ENCODE data around the gene ITPR1.

Gene ITPR1

DNA sequence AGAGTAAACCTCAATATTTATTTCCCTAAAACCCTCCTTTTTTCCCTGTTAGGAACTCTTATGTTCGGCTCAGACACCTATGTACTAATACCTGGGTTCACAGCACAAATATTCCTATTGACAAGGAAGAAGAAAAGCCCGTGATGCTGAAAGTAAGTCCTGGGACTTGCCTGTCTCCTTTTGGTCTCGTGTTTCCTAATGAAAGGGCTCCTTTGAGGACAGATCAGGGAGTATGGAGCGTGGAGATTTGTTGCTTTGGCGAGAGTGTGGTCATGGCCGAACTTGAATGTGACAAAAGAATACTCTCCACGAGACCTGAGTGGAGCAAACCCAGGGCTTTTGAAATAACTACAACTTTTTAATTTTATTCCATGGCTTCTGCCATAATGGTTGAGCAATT lies 167.8 kb downstream of the ITPR1 start:
- Histone ChIP-seq H3K79me1 (replicated peaks; ENCODE audit: low read length, poor library complexity, severe bottlenecking) (no peaks in the 10 kb centered on the region), H3K4me2 (ENCODE audit: low read length, poor library complexity, severe bottlenecking) (no peak overlapping the region), H3K36me3 (ENCODE audit: control insufficient read depth in 1 of 2, insufficient read depth in 2 of 2, low read depth in 1 of 2, low read length in 2 of 2) (no peaks in the 10 kb centered on the region), H3K18ac (ENCODE audit: low read depth in 1 of 2, low read length in 2 of 2) (no peak overlapping the region), H3K23ac (ENCODE audit: low read length in 2 of 2) (no peak overlapping the region), H2AK5ac (ENCODE audit: low read length, severe bottlenecking) (no peak overlapping the region), H3K4ac (ENCODE audit: low read depth in 1 of 2, low read length in 2 of 2) (no peak overlapping the region), H3K9me3 (ENCODE audit: control insufficient read depth, low read length) (no peaks in the 10 kb centered on the region), H2AFZ (ENCODE audit: low read depth, low read length) (no peak overlapping the region), H2BK15ac (ENCODE audit: low read depth, poor library complexity, severe bottlenecking) (no peak overlapping the region), H3K14ac (ENCODE audit: low read length in 2 of 2) (no peak overlapping the region), H3K4me3 (ENCODE audit: insufficient read depth in 1 of 2, low read depth in 1 of 2, low read length in 2 of 2) (no peak overlapping the region), H3K27me3 (ENCODE audit: control insufficient read depth in 1 of 2, insufficient read depth in 1 of 2, low read length in 2 of 2) (no peaks in the 10 kb centered on the region), H3K9ac (ENCODE audit: low read length) (no peak overlapping the region), H2BK5ac (ENCODE audit: low read depth, low read length, poor library complexity, severe bottlenecking) (no peak overlapping the region), H2BK120ac (ENCODE audit: low read depth, low read length) (no peak overlapping the region), H3K4me1 (ENCODE audit: control insufficient read depth, insufficient read depth, low read depth, low read length) (peaks cover 2% of the 10 kb centered on the region), H2BK12ac (ENCODE audit: low read length in 2 of 2) (no peak overlapping the region), H3K27ac (ENCODE audit: low read length, poor library complexity, severe bottlenecking) (no peak overlapping the region), H4K8ac (ENCODE audit: low read length) (no peak overlapping the region), H4K91ac (ENCODE audit: low read length) (no peak overlapping the region)
- WGBS = 91% methylated on average over 7 of the region's 7 CpGs
- no peak for DNase-seq

DNA sequence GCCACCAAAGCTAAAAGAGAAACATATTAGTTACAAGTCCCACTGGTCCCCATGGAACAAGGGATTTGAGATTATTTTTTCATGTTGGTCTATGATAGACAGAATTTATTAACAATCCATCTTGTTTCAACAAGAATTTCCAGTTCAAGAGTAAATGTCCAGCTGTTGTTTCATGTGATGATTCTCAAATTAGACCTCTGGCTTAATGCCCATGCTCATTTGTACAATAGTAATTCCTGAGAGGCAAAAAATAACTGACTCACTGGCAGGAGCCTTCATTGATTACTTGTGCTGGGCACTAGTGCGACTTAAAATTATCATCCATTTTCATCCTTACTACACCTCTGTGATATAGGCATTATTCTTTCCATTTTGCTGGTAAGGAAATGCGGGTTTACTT lies 171.3 kb downstream of the ITPR1 start:
- 93% methylated on average over 2 of the region's 2 CpGs for WGBS
- Histone ChIP-seq H3K4me2 (ENCODE audit: low read length, poor library complexity, severe bottlenecking) (no peak overlapping the region), H3K4ac (ENCODE audit: low read depth in 1 of 2, low read length in 2 of 2) (no peak overlapping the region), H2BK5ac (ENCODE audit: low read depth, low read length, poor library complexity, severe bottlenecking) (no peak overlapping the region), H3K27me3 (ENCODE audit: control insufficient read depth in 1 of 2, insufficient read depth in 1 of 2, low read length in 2 of 2) (no peaks in the 10 kb centered on the region), H3K27ac (ENCODE audit: low read length, poor library complexity, severe bottlenecking) (no peak overlapping the region), H3K14ac (ENCODE audit: low read length in 2 of 2) (no peak overlapping the region), H2BK120ac (ENCODE audit: low read depth, low read length) (no peak overlapping the region), H4K8ac (ENCODE audit: low read length) (no peak overlapping the region), H3K9me3 (ENCODE audit: control insufficient read depth, low read length) (no peaks in the 10 kb centered on the region), H3K23ac (ENCODE audit: low read length in 2 of 2) (no peak overlapping the region), H2AK5ac (ENCODE audit: low read length, severe bottlenecking) (no peak overlapping the region), H3K36me3 (ENCODE audit: control insufficient read depth in 1 of 2, insufficient read depth in 2 of 2, low read depth in 1 of 2, low read length in 2 of 2) (no peaks in the 10 kb centered on the region), H3K79me1 (replicated peaks; ENCODE audit: low read length, poor library complexity, severe bottlenecking) (no peaks in the 10 kb centered on the region), H3K9ac (ENCODE audit: low read length) (no peak overlapping the region), H3K4me3 (ENCODE audit: insufficient read depth in 1 of 2, low read depth in 1 of 2, low read length in 2 of 2) (no peak overlapping the region), H2BK12ac (ENCODE audit: low read length in 2 of 2) (no peak overlapping the region), H4K91ac (ENCODE audit: low read length) (no peak overlapping the region), H3K18ac (ENCODE audit: low read depth in 1 of 2, low read length in 2 of 2) (no peak overlapping the region), H3K4me1 (ENCODE audit: control insufficient read depth, insufficient read depth, low read depth, low read length) (peaks cover 2% of the 10 kb centered on the region), H2BK15ac (ENCODE audit: low read depth, poor library complexity, severe bottlenecking) (no peak overlapping the region), H2AFZ (ENCODE audit: low read depth, low read length) (no peak overlapping the region)
- no peak for DNase-seq

DNA sequence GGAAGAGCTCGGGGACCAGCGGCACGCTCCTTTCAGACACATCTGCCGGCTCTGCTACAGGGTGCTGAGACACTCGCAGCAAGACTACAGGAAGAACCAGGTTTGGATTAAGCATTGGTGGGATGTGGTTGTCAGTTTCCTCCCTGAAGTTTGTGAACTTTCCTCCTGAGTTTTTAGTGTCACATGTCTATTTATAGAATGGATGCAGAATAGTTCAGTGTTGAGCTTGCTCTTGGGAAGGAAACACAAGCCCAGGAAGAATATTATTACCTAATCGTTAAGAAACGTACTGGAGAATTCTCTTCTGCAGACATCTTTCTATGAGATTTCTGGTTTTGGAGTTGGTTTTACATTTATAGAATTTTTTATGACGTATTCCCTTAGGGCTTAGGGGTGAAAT lies 172.0 kb downstream of the ITPR1 start:
- Histone ChIP-seq H3K4me3 (ENCODE audit: insufficient read depth in 1 of 2, low read depth in 1 of 2, low read length in 2 of 2) (no peak overlapping the region), H2BK15ac (ENCODE audit: low read depth, poor library complexity, severe bottlenecking) (no peak overlapping the region), H2BK5ac (ENCODE audit: low read depth, low read length, poor library complexity, severe bottlenecking) (no peak overlapping the region), H2BK12ac (ENCODE audit: low read length in 2 of 2) (no peak overlapping the region), H3K18ac (ENCODE audit: low read depth in 1 of 2, low read length in 2 of 2) (no peak overlapping the region), H3K14ac (ENCODE audit: low read length in 2 of 2) (no peak overlapping the region), H3K4me1 (ENCODE audit: control insufficient read depth, insufficient read depth, low read depth, low read length) (peaks cover 2% of the 10 kb centered on the region), H3K23ac (ENCODE audit: low read length in 2 of 2) (no peak overlapping the region), H3K27me3 (ENCODE audit: control insufficient read depth in 1 of 2, insufficient read depth in 1 of 2, low read length in 2 of 2) (no peaks in the 10 kb centered on the region), H2BK120ac (ENCODE audit: low read depth, low read length) (no peak overlapping the region), H3K9ac (ENCODE audit: low read length) (no peak overlapping the region), H2AK5ac (ENCODE audit: low read length, severe bottlenecking) (no peak overlapping the region), H3K79me1 (replicated peaks; ENCODE audit: low read length, poor library complexity, severe bottlenecking) (no peaks in the 10 kb centered on the region), H3K9me3 (ENCODE audit: control insufficient read depth, low read length) (no peaks in the 10 kb centered on the region), H3K4me2 (ENCODE audit: low read length, poor library complexity, severe bottlenecking) (no peak overlapping the region), H2AFZ (ENCODE audit: low read depth, low read length) (no peak overlapping the region), H3K4ac (ENCODE audit: low read depth in 1 of 2, low read length in 2 of 2) (no peak overlapping the region), H3K36me3 (ENCODE audit: control insufficient read depth in 1 of 2, insufficient read depth in 2 of 2, low read depth in 1 of 2, low read length in 2 of 2) (no peaks in the 10 kb centered on the region), H4K8ac (ENCODE audit: low read length) (no peak overlapping the region), H3K27ac (ENCODE audit: low read length, poor library complexity, severe bottlenecking) (peak overlapping the region; percentile 36), H4K91ac (ENCODE audit: low read length) (no peak overlapping the region)
- 96% methylated on average over 8 of the region's 8 CpGs for WGBS
- DNase-seq = no peak

DNA sequence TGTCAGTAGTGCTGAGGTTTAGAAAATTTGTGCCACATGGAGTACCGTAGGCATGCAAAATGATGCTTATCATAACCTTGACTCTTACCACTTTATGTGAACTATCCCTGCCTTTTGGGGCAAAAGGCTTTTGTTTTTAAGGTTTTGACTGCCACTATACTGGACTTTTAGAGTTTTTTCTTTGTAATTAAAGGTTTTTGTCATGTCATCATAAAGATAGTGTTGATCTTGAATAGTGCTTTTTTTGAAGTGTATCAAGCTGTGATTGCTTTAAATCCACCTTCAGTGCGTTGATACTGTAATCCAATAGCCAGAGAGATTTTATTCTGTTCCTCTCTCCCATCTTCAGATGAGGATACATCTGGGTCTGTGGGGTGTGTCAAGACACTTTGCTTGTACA lies 172.9 kb downstream of the ITPR1 start:
- H2BK15ac ChIP-seq (ENCODE audit: low read depth, poor library complexity, severe bottlenecking) = no peak overlapping the region
- H3K9ac ChIP-seq (ENCODE audit: low read length) = no peak overlapping the region
- no peak overlapping the region for H3K14ac ChIP-seq (ENCODE audit: low read length in 2 of 2)
- no peaks in the 10 kb centered on the region for H3K79me1 ChIP-seq (replicated peaks; ENCODE audit: low read length, poor library complexity, severe bottlenecking)
- no peaks in the 10 kb centered on the region for H3K36me3 ChIP-seq (ENCODE audit: control insufficient read depth in 1 of 2, insufficient read depth in 2 of 2, low read depth in 1 of 2, low read length in 2 of 2)
- no peak overlapping the region for H2BK5ac ChIP-seq (ENCODE audit: low read depth, low read length, poor library complexity, severe bottlenecking)
- H3K23ac ChIP-seq (ENCODE audit: low read length in 2 of 2) = no peak overlapping the region
- H3K18ac ChIP-seq (ENCODE audit: low read depth in 1 of 2, low read length in 2 of 2) = no peak overlapping the region
- H3K9me3 ChIP-seq (ENCODE audit: control insufficient read depth, low read length) = no peaks in the 10 kb centered on the region
- H3K4me2 ChIP-seq (ENCODE audit: low read length, poor library complexity, severe bottlenecking) = no peak overlapping the region
- H3K27ac ChIP-seq (ENCODE audit: low read length, poor library complexity, severe bottlenecking) = no peak overlapping the region
- H4K8ac ChIP-seq (ENCODE audit: low read length) = no peak overlapping the region
- no peak overlapping the region for H2AFZ ChIP-seq (ENCODE audit: low read depth, low read length)
- H2AK5ac ChIP-seq (ENCODE audit: low read length, severe bottlenecking) = no peak overlapping the region
- DNase-seq = no peak
- H3K27me3 ChIP-seq (ENCODE audit: control insufficient read depth in 1 of 2, insufficient read depth in 1 of 2, low read length in 2 of 2) = no peaks in the 10 kb centered on the region
- H2BK12ac ChIP-seq (ENCODE audit: low read length in 2 of 2) = no peak overlapping the region
- H3K4me1 ChIP-seq (ENCODE audit: control insufficient read depth, insufficient read depth, low read depth, low read length) = peaks cover 2% of the 10 kb centered on the region
- H4K91ac ChIP-seq (ENCODE audit: low read length) = no peak overlapping the region
- no peak overlapping the region for H3K4me3 ChIP-seq (ENCODE audit: insufficient read depth in 1 of 2, low read depth in 1 of 2, low read length in 2 of 2)
- WGBS = 100% methylated on average over 1 of the region's 2 CpGs
- no peak overlapping the region for H2BK120ac ChIP-seq (ENCODE audit: low read depth, low read length)
- H3K4ac ChIP-seq (ENCODE audit: low read depth in 1 of 2, low read length in 2 of 2) = no peak overlapping the region

All from mesenchymal stem cell (in vitro differentiated cells and primary cell).